Measurements from ENCODE around the gene TBC1D1.

DNA sequence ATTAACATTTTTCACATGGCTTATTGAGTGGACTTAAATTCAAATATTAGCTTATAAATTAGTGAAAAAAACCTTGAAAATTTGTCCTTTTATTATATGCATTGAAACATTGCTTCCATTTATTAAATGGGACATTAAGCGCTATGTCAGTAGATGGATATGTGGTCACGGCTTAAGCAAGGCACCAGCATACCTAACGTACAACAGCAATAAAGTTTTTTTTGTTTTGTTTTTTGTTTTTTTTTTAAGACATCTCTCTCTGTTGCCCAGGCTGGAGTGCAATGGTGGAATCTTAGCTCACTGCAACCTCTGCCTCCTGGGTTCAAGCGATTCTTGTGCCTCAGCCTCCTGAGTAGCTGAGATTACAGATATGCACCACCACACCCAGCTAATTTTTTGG, 32.8 kb upstream of the TBC1D1 start:
- TF ChIP-seq, protein P1, sequence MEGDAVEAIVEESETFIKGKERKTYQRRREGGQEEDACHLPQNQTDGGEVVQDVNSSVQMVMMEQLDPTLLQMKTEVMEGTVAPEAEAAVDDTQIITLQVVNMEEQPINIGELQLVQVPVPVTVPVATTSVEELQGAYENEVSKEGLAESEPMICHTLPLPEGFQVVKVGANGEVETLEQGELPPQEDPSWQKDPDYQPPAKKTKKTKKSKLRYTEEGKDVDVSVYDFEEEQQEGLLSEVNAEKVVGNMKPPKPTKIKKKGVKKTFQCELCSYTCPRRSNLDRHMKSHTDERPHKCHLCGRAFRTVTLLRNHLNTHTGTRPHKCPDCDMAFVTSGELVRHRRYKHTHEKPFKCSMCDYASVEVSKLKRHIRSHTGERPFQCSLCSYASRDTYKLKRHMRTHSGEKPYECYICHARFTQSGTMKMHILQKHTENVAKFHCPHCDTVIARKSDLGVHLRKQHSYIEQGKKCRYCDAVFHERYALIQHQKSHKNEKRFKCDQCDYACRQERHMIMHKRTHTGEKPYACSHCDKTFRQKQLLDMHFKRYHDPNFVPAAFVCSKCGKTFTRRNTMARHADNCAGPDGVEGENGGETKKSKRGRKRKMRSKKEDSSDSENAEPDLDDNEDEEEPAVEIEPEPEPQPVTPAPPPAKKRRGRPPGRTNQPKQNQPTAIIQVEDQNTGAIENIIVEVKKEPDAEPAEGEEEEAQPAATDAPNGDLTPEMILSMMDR (IDR thresholded peaks at IDR 0.05), result no peak
- TF ChIP-seq POLR2A (IDR thresholded peaks at IDR 0.05), result no peak
